ENCODE data around the gene SLC23A2. TPM values are rescaled to one million over a fixed set of nuclear protein-coding genes. Genes with fewer than 3 reads are reported as not detected.

Gene SLC23A2
- total and polyA plus RNA-seq, 4 donors = 3.5 to 38.2 (median 17.9) TPM

Other genes with a start within 250 kb of the SLC23A2 start
- 10 to 100 TPM; 17.6 to 35.4 TPM for gene RASSF2, start 177.9 kb downstream of the SLC23A2 start, total RNA-seq
- gene RASSF2, start 177.9 kb downstream of the SLC23A2 start, polyA plus RNA-seq = 10 to 100 TPM in 1 of 2 donors, 1 to 10 TPM in 1; 9.9 to 19.4 TPM
- gene TMEM230, start 111.6 kb upstream of the SLC23A2 start, total RNA-seq = 10 to 100 TPM; 73.0 to 95.0 TPM
- gene TMEM230, start 111.6 kb upstream of the SLC23A2 start, polyA plus RNA-seq = 100 to 1,000 TPM; 140 to 158 TPM
- 10 to 100 TPM; 20.1 to 21.9 TPM for gene PCNA, start 118.4 kb upstream of the SLC23A2 start, total RNA-seq
- gene PCNA, start 118.4 kb upstream of the SLC23A2 start, polyA plus RNA-seq = 10 to 100 TPM; 34.7 to 37.4 TPM
- gene CDS2, start 125.5 kb upstream of the SLC23A2 start, total RNA-seq = 100 to 1,000 TPM in 1 of 2 donors, 10 to 100 TPM in 1; 78.7 to 135 TPM
- gene CDS2, start 125.5 kb upstream of the SLC23A2 start, polyA plus RNA-seq = 10 to 100 TPM; 13.9 to 21.3 TPM